HL-60 (cell line): Measurements from ENCODE around the gene NTN4.

Experiments
- GABPA ChIP-seq: IDR thresholded peaks from 2 replicates; pipeline ENCODE4 v1.6.1; 2012; ENCODE audit warnings: low read depth
- POLR2AphosphoS5 ChIP-seq: IDR thresholded peaks from 2 replicates; pipeline ENCODE4 v1.6.1; 2012; ENCODE audit warnings: low read depth
- SPI1 ChIP-seq: IDR thresholded peaks from 2 replicates; pipeline ENCODE4 v1.6.1; 2012; ENCODE audit warnings: low read depth, mild to moderate bottlenecking, borderline replicate concordance
- TF ChIP-seq, protein P1 (sequence below): IDR thresholded peaks from one replicate; pipeline ENCODE4 v1.5.1; 2011; ENCODE audit warnings: low read length, control low read depth, inconsistent platforms; ENCODE audit not compliant: insufficient read depth
- TF ChIP-seq, protein P2 (sequence below): IDR thresholded peaks from 2 replicates; pipeline ENCODE4 v1.6.1; 2012; ENCODE audit warnings: low read depth; ENCODE audit not compliant: insufficient replicate concordance

DNA sequence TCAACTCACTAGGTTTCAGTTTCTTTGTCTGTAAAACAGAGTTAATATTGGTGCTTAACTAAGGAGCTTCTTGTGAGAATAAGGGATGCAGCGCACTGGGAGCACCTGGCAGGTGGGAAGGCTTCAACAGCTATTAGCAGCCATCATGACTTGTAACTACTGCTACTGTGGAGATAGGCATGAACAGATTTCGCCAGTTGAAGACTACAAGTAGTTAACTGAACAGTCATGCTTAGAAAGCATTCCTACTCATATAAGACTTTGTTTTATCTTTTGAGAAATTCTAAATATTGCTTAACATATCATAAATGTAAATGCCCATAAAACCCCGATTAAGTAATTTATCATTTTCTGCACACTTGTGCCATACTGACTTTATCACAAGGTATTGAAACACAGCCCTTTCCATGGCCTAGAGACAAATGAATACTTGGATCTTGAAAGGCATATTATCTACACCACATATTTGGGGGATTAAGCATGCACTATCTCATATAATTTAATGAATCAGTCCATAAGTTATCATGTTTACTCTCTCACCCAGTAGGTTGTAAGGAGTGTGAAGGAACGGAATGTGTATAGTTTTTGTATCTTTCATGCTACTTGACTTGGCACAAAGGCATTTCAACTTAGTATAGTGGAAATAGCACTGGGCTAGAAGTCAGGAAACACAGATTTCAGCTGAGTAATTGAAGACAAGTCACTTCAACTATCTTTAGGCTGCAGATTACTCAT, 16.1 kb downstream of the NTN4 start:
- TF ChIP-seq, protein P1, sequence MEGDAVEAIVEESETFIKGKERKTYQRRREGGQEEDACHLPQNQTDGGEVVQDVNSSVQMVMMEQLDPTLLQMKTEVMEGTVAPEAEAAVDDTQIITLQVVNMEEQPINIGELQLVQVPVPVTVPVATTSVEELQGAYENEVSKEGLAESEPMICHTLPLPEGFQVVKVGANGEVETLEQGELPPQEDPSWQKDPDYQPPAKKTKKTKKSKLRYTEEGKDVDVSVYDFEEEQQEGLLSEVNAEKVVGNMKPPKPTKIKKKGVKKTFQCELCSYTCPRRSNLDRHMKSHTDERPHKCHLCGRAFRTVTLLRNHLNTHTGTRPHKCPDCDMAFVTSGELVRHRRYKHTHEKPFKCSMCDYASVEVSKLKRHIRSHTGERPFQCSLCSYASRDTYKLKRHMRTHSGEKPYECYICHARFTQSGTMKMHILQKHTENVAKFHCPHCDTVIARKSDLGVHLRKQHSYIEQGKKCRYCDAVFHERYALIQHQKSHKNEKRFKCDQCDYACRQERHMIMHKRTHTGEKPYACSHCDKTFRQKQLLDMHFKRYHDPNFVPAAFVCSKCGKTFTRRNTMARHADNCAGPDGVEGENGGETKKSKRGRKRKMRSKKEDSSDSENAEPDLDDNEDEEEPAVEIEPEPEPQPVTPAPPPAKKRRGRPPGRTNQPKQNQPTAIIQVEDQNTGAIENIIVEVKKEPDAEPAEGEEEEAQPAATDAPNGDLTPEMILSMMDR, result no peak
- no peak for TF ChIP-seq POLR2AphosphoS5
- TF ChIP-seq, protein P2, sequence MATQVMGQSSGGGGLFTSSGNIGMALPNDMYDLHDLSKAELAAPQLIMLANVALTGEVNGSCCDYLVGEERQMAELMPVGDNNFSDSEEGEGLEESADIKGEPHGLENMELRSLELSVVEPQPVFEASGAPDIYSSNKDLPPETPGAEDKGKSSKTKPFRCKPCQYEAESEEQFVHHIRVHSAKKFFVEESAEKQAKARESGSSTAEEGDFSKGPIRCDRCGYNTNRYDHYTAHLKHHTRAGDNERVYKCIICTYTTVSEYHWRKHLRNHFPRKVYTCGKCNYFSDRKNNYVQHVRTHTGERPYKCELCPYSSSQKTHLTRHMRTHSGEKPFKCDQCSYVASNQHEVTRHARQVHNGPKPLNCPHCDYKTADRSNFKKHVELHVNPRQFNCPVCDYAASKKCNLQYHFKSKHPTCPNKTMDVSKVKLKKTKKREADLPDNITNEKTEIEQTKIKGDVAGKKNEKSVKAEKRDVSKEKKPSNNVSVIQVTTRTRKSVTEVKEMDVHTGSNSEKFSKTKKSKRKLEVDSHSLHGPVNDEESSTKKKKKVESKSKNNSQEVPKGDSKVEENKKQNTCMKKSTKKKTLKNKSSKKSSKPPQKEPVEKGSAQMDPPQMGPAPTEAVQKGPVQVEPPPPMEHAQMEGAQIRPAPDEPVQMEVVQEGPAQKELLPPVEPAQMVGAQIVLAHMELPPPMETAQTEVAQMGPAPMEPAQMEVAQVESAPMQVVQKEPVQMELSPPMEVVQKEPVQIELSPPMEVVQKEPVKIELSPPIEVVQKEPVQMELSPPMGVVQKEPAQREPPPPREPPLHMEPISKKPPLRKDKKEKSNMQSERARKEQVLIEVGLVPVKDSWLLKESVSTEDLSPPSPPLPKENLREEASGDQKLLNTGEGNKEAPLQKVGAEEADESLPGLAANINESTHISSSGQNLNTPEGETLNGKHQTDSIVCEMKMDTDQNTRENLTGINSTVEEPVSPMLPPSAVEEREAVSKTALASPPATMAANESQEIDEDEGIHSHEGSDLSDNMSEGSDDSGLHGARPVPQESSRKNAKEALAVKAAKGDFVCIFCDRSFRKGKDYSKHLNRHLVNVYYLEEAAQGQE, result no peak
- TF ChIP-seq GABPA, result no peak
- TF ChIP-seq SPI1, result no peak
